HepG2 (cell line): ENCODE results near the gene MAPK10.

Experiments used
- ATF1 ChIP-seq: IDR thresholded peaks from 2 replicates; pipeline ENCODE4 v1.6.1; 2016; ENCODE audit warnings: mild to moderate bottlenecking, control low read depth
- FOXK1 ChIP-seq: sonication (generic); formaldehyde crosslinking; IDR thresholded peaks from 2 replicates; pipeline ENCODE4 v1.4.0; 2020; ENCODE audit warnings: low read depth, missing genetic modification reagents, borderline replicate concordance
- HMG20A ChIP-seq: IDR thresholded peaks from 2 replicates; pipeline ENCODE4 v1.6.1; 2016; ENCODE audit warnings: borderline replicate concordance
- KDM1A ChIP-seq: IDR thresholded peaks from 2 replicates; pipeline ENCODE4 v1.6.1; 2016; ENCODE audit warnings: missing compliant biosample characterization
- ZNF121 ChIP-seq: sonication (generic); formaldehyde crosslinking; IDR thresholded peaks from 2 replicates; pipeline ENCODE4 v1.5.0; 2020; ENCODE audit warnings: mild to moderate bottlenecking, missing genetic modification reagents
- ZNF543 ChIP-seq: sonication (generic); formaldehyde crosslinking; IDR thresholded peaks from 2 replicates; pipeline ENCODE4 v1.4.0; 2020; ENCODE audit warnings: mild to moderate bottlenecking, missing genetic modification reagents
- TF ChIP-seq, protein P1 (sequence below): sonication (generic); formaldehyde crosslinking; IDR thresholded peaks from 2 replicates; pipeline ENCODE4 v1.4.0; 2020; ENCODE audit warnings: low read depth, missing genetic modification reagents
- TF ChIP-seq, protein P2 (sequence below): sonication (generic); formaldehyde crosslinking; IDR thresholded peaks from 2 replicates; pipeline ENCODE4 v1.4.0; 2020; ENCODE audit warnings: missing genetic modification reagents, borderline replicate concordance
- TF ChIP-seq, protein P3 (sequence below): sonication (generic); formaldehyde crosslinking; IDR thresholded peaks from 2 replicates; pipeline ENCODE4 v1.5.0; 2020; ENCODE audit warnings: mild to moderate bottlenecking, missing genetic modification reagents, moderate library complexity
- TF ChIP-seq, protein P4 (sequence below): sonication (generic); formaldehyde crosslinking; IDR thresholded peaks from 2 replicates; pipeline ENCODE4 v1.5.0; 2020; ENCODE audit warnings: mild to moderate bottlenecking, missing genetic modification reagents

DNA sequence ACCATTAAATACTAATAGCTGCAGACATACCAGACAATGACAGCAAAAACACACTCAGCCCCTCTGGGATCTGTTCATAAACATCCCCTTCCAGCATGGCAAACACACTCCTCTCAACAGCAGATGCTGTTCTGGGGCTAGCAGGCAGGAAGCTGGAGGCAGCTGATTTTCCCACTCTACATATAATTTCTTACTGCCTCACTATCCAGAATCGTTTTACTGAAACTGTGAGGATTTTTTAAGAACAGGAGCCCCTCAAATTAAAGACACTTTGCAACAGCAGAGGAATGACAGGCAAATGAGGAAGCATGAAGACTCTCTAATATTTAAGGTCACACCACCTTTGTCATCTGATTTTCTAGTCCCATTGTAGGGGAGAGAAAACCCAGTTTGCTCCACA is 2.2 kb downstream of the MAPK10 start:
- no peak for TF ChIP-seq HMG20A (CRISPR knock-in tag)
- TF ChIP-seq FOXK1 (CRISPR knock-in tag), result no peak
- TF ChIP-seq ATF1, result no peak
- TF ChIP-seq, protein P1, sequence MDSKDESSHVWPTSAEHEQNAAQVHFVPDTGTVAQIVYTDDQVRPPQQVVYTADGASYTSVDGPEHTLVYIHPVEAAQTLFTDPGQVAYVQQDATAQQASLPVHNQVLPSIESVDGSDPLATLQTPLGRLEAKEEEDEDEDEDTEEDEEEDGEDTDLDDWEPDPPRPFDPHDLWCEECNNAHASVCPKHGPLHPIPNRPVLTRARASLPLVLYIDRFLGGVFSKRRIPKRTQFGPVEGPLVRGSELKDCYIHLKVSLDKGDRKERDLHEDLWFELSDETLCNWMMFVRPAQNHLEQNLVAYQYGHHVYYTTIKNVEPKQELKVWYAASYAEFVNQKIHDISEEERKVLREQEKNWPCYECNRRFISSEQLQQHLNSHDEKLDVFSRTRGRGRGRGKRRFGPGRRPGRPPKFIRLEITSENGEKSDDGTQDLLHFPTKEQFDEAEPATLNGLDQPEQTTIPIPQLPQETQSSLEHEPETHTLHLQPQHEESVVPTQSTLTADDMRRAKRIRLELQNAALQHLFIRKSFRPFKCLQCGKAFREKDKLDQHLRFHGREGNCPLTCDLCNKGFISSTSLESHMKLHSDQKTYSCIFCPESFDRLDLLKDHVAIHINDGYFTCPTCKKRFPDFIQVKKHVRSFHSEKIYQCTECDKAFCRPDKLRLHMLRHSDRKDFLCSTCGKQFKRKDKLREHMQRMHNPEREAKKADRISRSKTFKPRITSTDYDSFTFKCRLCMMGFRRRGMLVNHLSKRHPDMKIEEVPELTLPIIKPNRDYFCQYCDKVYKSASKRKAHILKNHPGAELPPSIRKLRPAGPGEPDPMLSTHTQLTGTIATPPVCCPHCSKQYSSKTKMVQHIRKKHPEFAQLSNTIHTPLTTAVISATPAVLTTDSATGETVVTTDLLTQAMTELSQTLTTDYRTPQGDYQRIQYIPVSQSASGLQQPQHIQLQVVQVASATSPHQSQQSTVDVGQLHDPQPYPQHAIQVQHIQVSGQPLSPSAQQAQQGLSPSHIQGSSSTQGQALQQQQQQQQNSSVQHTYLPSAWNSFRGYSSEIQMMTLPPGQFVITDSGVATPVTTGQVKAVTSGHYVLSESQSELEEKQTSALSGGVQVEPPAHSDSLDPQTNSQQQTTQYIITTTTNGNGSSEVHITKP (CRISPR knock-in tag), result no peak
- TF ChIP-seq, protein P2, sequence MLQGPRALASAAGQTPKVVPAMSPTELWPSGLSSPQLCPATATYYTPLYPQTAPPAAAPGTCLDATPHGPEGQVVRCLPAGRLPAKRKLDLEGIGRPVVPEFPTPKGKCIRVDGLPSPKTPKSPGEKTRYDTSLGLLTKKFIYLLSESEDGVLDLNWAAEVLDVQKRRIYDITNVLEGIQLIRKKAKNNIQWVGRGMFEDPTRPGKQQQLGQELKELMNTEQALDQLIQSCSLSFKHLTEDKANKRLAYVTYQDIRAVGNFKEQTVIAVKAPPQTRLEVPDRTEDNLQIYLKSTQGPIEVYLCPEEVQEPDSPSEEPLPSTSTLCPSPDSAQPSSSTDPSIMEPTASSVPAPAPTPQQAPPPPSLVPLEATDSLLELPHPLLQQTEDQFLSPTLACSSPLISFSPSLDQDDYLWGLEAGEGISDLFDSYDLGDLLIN (CRISPR knock-in tag), result no peak
- TF ChIP-seq, protein P3, sequence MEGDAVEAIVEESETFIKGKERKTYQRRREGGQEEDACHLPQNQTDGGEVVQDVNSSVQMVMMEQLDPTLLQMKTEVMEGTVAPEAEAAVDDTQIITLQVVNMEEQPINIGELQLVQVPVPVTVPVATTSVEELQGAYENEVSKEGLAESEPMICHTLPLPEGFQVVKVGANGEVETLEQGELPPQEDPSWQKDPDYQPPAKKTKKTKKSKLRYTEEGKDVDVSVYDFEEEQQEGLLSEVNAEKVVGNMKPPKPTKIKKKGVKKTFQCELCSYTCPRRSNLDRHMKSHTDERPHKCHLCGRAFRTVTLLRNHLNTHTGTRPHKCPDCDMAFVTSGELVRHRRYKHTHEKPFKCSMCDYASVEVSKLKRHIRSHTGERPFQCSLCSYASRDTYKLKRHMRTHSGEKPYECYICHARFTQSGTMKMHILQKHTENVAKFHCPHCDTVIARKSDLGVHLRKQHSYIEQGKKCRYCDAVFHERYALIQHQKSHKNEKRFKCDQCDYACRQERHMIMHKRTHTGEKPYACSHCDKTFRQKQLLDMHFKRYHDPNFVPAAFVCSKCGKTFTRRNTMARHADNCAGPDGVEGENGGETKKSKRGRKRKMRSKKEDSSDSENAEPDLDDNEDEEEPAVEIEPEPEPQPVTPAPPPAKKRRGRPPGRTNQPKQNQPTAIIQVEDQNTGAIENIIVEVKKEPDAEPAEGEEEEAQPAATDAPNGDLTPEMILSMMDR, result no peak
- TF ChIP-seq, protein P4, sequence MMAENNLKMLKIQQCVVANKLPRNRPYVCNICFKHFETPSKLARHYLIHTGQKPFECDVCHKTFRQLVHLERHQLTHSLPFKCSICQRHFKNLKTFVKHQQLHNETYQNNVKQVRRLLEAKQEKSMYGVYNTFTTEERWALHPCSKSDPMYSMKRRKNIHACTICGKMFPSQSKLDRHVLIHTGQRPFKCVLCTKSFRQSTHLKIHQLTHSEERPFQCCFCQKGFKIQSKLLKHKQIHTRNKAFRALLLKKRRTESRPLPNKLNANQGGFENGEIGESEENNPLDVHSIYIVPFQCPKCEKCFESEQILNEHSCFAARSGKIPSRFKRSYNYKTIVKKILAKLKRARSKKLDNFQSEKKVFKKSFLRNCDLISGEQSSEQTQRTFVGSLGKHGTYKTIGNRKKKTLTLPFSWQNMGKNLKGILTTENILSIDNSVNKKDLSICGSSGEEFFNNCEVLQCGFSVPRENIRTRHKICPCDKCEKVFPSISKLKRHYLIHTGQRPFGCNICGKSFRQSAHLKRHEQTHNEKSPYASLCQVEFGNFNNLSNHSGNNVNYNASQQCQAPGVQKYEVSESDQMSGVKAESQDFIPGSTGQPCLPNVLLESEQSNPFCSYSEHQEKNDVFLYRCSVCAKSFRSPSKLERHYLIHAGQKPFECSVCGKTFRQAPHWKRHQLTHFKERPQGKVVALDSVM (CRISPR knock-in tag), result no peak
- no peak for TF ChIP-seq ZNF543
- no peak for TF ChIP-seq ZNF121 (CRISPR knock-in tag)
- TF ChIP-seq KDM1A (CRISPR knock-in tag), result no peak
